Vagina (tissue), 2 donors: ENCODE data around the gene TMEM232.

ENCODE experiments used
- CTCF ChIP-seq, 3 experiments: fragments of 450-650 bp in 2 of 3; fragments of 200-600 bp in 1 of 3; sonication (generic) in 1 of 3; IDR thresholded peaks; one replicate each; pipeline ENCODE4 v1.5.1; 2017 to 2019; ENCODE audit warnings: antibody characterized with exemption in 3 of 3, mild to moderate bottlenecking in 2 of 3, moderate library complexity in 2 of 3
- POLR2AphosphoS5 ChIP-seq, 2 donors: sonication (generic); formaldehyde crosslinking; IDR thresholded peaks; one replicate each; pipeline ENCODE4 v1.9.0; 2017; ENCODE audit warnings: antibody characterized with exemption in 2 of 2, mild to moderate bottlenecking in 2 of 2, low read depth in 1 of 2; ENCODE audit not compliant: insufficient read depth in 1 of 2

GRCh38 chr5:110477911-110478310 lies 248.6 kb downstream of the TMEM232 start:
- TF ChIP-seq CTCF (IDR thresholded peaks at IDR 0.05) (no peak), POLR2AphosphoS5 (IDR thresholded peaks at IDR 0.05; ENCODE audit: insufficient read depth in 1 of 2, low read depth in 1 of 2) (no peak)
